Spleen (tissue), 7 donors: ENCODE results near the gene KHDRBS2.

Experiments
- POLR2A ChIP-seq, 3 donors: fragments of 450-650 bp; IDR thresholded peaks; one replicate each; pipeline ENCODE4 v1.5.1; 2017; ENCODE audit warnings: antibody characterized with exemption in 3 of 3, mild to moderate bottlenecking in 1 of 3
- POLR2AphosphoS5 ChIP-seq, 3 donors: sonication (generic); formaldehyde crosslinking; IDR thresholded peaks; one replicate each; pipeline ENCODE4 v1.5.1; 2017; ENCODE audit warnings: antibody characterized with exemption in 3 of 3
- TF ChIP-seq, protein P1 (sequence below), 11 experiments: fragments of 200-600 bp in 7 of 11; fragments of 450-650 bp in 4 of 11; sonication (generic) in 4 of 11; IDR thresholded peaks in 8 of 11; conservative IDR thresholded peaks in 3 of 11; 1 replicate in 7 of 11; 2 replicates in 4 of 11; pipeline versions ENCODE4 v1.4.0 to v1.8.0; 2016 to 2021; ENCODE audit warnings: antibody characterized with exemption in 11 of 11, inconsistent platforms in 4 of 11, mild to moderate bottlenecking in 1 of 11
- donor health status: DM: no; HTN: no; CAD: no; lungs with moderate emphysema.
- donor health status: DM: no; HTN: no; CAD: no.
- donor health status: DM: no; HTN: no; CAD: no.

DNA sequence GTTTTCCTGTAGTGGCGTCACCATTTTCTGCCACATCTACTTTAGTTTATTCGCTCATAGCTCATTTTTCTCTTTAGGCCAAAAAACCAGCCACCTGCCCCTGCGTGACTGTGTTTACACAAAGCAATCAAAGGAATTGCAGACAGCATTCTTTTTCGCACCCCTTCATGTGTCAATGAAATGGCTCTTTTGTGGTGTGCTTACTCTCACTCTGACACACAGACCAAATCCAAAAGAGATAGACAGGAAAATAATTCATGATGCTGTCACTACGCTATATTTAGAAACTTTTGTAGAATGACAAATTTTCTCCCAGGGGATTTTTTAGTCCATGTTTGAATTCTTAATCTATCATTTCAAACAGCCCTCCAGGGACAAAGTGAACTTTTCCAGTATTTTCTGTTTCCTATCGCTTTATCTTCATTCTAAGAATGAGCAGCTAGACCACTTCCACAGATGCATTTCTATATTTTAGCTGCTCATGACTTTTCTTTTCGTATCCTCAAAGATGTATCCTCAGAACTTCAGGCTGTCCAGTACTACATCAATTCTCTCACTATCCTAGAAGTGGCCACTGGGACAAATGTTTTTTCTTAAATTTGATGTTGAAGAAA is 37.9 kb upstream of the KHDRBS2 start:
- TF ChIP-seq, protein P1, sequence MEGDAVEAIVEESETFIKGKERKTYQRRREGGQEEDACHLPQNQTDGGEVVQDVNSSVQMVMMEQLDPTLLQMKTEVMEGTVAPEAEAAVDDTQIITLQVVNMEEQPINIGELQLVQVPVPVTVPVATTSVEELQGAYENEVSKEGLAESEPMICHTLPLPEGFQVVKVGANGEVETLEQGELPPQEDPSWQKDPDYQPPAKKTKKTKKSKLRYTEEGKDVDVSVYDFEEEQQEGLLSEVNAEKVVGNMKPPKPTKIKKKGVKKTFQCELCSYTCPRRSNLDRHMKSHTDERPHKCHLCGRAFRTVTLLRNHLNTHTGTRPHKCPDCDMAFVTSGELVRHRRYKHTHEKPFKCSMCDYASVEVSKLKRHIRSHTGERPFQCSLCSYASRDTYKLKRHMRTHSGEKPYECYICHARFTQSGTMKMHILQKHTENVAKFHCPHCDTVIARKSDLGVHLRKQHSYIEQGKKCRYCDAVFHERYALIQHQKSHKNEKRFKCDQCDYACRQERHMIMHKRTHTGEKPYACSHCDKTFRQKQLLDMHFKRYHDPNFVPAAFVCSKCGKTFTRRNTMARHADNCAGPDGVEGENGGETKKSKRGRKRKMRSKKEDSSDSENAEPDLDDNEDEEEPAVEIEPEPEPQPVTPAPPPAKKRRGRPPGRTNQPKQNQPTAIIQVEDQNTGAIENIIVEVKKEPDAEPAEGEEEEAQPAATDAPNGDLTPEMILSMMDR (IDR thresholded peaks at IDR 0.05 in 8 of 11, conservative IDR thresholded peaks at IDR 0.05 in 3 of 11) = no peak
- TF ChIP-seq POLR2AphosphoS5 (IDR thresholded peaks at IDR 0.05) (no peak), POLR2A (IDR thresholded peaks at IDR 0.05) (no peak)
